ENCODE data around the gene REPIN1. TPM values are rescaled to one million over a fixed set of nuclear protein-coding genes. Genes with fewer than 3 reads are reported as not detected.

Gene REPIN1
- total and polyA plus RNA-seq, 9 of the 15 experiments (the other 6 are each of a cell fraction or from before 2014, with no cell fraction given) = 8.1 to 283 (median 94.3) TPM

DNA sequence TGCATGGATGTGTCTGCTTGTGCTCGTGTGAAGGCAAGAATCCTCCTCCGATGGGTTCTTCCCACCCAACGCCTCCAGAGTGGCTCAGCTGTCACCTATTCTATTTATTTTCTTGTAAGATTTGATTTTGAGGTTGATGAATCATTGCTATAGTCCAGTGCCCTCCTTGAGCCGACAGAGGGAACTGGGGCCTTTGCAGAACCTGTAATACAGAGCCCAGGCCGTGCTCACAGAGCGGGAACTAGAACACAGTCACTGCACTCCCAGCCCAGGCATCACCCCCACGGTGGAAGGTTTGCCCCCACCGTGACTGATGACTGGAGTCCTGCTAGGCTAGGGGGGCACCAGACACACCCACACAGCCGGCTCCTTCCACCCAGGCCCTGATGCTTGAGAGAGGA lies 29.2 kb upstream of the REPIN1 start:
- WGBS (ENCODE audit: insufficient coverage, low coverage, missing lambda C conversion rate) = 41% methylated on average over 9 of the region's 9 CpGs
- Histone ChIP-seq H3K27ac (ENCODE audit: extremely low read depth, low read depth, low read length) (no peak overlapping the region), H3K4me1 (replicated peaks in 1 of 2; ENCODE audit: control insufficient read depth in 2 of 2, insufficient read depth in 2 of 2, low read length in 2 of 2) (peaks cover 0 to 37% of the 10 kb centered on the region in 2 experiments; a peak in 3 of 5 replicates), H3K27me3 (ENCODE audit: control insufficient read depth in 2 of 2, insufficient read depth in 2 of 2, low read length in 2 of 2) (peaks cover 8 to 15% of the 10 kb centered on the region in 2 experiments; a peak in 4 of 5 replicates), H3K4me2 (ENCODE audit: insufficient read depth, low read length) (no peak overlapping the region), H2AFZ (ENCODE audit: low read depth, low read length) (no peak overlapping the region), H3K4me3 (no peak overlapping the region), H4K20me1 (replicated peaks; ENCODE audit: control insufficient read depth, insufficient read depth, low read length) (peaks cover 5% of the 10 kb centered on the region; the same call in 1 of the 2 replicates), H3K9ac (ENCODE audit: insufficient read depth in 1 of 2, low read depth in 2 of 2, low read length in 2 of 2) (peak overlapping the region in 1 of 2 experiments; percentile 27; a peak in 2 of 4 replicates), H3K79me2 (ENCODE audit: control insufficient read depth, insufficient read depth, low read length) (no peaks in the 10 kb centered on the region), H3K9me1 (ENCODE audit: control insufficient read depth, insufficient read depth, low read length) (peaks cover 6% of the 10 kb centered on the region), H3K36me3 (ENCODE audit: control insufficient read depth, insufficient read depth, low read length) (peaks cover 24% of the 10 kb centered on the region; the same call in 2 of the 3 replicates), H3K9me3 (replicated peaks; ENCODE audit: control insufficient read depth, insufficient read depth, low read depth, low read length) (no peaks in the 10 kb centered on the region)
- in situ Hi-C loops (cut with MboI) = no loop called here
- ChIA-PET POLR2A (interaction anchor here (0.7 to 1.2 kb wide), 4 partner anchors 10 to 29 kb away, joined by 3 to 7 read pairs (median 3); partner anchors contain the start of gene REPIN1), CTCF (ENCODE audit: low intra/inter-chr PET ratio) (no interaction called here)
- peak in 1 of 4 experiments; percentile 14 for DNase-seq (ENCODE audit: extremely low read depth in 1 of 4, low spot score in 3 of 4)
- ATAC-seq = no peak
- no peak for FAIRE-seq
- no peak for TF ChIP-seq PCBP2 (IDR thresholded peaks at IDR 0.05; ENCODE audit: low read depth, low read length, poor library complexity, severe bottlenecking)
- 0 out of 2 replicates have a peak, but pooled peaks have one; percentile 10 for TF ChIP-seq EGR1 (conservative IDR thresholded peaks at IDR 0.05)
- BruUV-seq (replicated peaks) = no TSS peak
- intact Hi-C loops (cut with micrococcal nuclease) = no loop called here

- Histone ChIP-seq H3K79me2 (ENCODE audit: control insufficient read depth, insufficient read depth, low read length) (no peaks in the 10 kb centered on the region), H3K9ac (ENCODE audit: insufficient read depth in 1 of 2, low read depth in 2 of 2, low read length in 2 of 2) (peak overlapping the region in 1 of 2 experiments; percentile 72; a peak in 2 of 4 replicates), H2AFZ (ENCODE audit: low read depth, low read length) (no peak overlapping the region), H3K9me3 (replicated peaks; ENCODE audit: control insufficient read depth, insufficient read depth, low read depth, low read length) (no peaks in the 10 kb centered on the region), H3K4me3 (no peak overlapping the region), H3K27me3 (ENCODE audit: control insufficient read depth in 2 of 2, insufficient read depth in 2 of 2, low read length in 2 of 2) (peaks cover 10 to 15% of the 10 kb centered on the region in 2 experiments; a peak in 4 of 5 replicates), H3K27ac (ENCODE audit: extremely low read depth, low read depth, low read length) (no peak overlapping the region), H3K36me3 (ENCODE audit: control insufficient read depth, insufficient read depth, low read length) (peaks cover 24% of the 10 kb centered on the region; the same call in 2 of the 3 replicates), H3K4me1 (replicated peaks in 1 of 2; ENCODE audit: control insufficient read depth in 2 of 2, insufficient read depth in 2 of 2, low read length in 2 of 2) (peaks cover 0 to 37% of the 10 kb centered on the region in 2 experiments; a peak in 3 of 5 replicates), H4K20me1 (replicated peaks; ENCODE audit: control insufficient read depth, insufficient read depth, low read length) (peaks cover 5% of the 10 kb centered on the region; the same call in 1 of the 2 replicates), H3K4me2 (ENCODE audit: insufficient read depth, low read length) (no peak overlapping the region), H3K9me1 (ENCODE audit: control insufficient read depth, insufficient read depth, low read length) (peaks cover 6% of the 10 kb centered on the region)
- ATAC-seq (peak; percentile 39), DNase-seq (ENCODE audit: extremely low read depth in 1 of 4, low spot score in 3 of 4) (peak in 2 of 4 experiments; percentile 59 to 61), FAIRE-seq (no peak)
- 39% methylated on average over 35 of the region's 39 CpGs for WGBS (ENCODE audit: insufficient coverage, low coverage, missing lambda C conversion rate)
- BruUV-seq (replicated peaks) = no TSS peak
- ChIA-PET POLR2A (interaction anchor here (0.7 to 1.2 kb wide), 4 partner anchors 11 to 28 kb away, joined by 3 to 7 read pairs (median 3); partner anchors contain the start of gene REPIN1), CTCF (ENCODE audit: low intra/inter-chr PET ratio) (no interaction called here)
- intact Hi-C loops (cut with micrococcal nuclease) = no loop called here
- in situ Hi-C loops (cut with MboI) = no loop called here
- peak; percentile 66; the same call in 1 of the 2 replicates for TF ChIP-seq ZBTB33 (CRISPR knock-in tag; IDR thresholded peaks at IDR 0.05)
- TF ChIP-seq ZNF507 (tag; conservative IDR thresholded peaks at IDR 0.05) = no peak
- TF ChIP-seq, protein P1, sequence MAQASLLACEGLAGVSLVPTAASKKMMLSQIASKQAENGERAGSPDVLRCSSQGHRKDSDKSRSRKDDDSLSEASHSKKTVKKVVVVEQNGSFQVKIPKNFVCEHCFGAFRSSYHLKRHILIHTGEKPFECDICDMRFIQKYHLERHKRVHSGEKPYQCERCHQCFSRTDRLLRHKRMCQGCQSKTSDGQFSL (CRISPR knock-in tag; IDR thresholded peaks at IDR 0.05) = 0 out of 2 replicates have a peak, but pooled peaks have one; percentile 27
- TF ChIP-seq, protein P1 (tag; IDR thresholded peaks at IDR 0.05) = no peak
- peak in 1 of 2 experiments; percentile 37 for TF ChIP-seq E2F6 (IDR thresholded peaks at IDR 0.05; ENCODE audit: borderline replicate concordance in 1 of 2, extremely low read depth in 1 of 2, insufficient read depth in 1 of 2, insufficient read length in 1 of 2, low read depth in 1 of 2, low read length in 1 of 2, poor library complexity in 1 of 2, severe bottlenecking in 1 of 2)
- TF ChIP-seq EGR1 (conservative IDR thresholded peaks at IDR 0.05) = peak; percentile 55
- 0 out of 2 replicates have a peak, but pooled peaks have one; percentile 48 for TF ChIP-seq CBFB (CRISPR knock-in tag; IDR thresholded peaks at IDR 0.05)
Observed at GRCh38 chr7:150340024-150340749, 28.4 kb upstream of the REPIN1 start.

Data from K562 (cell line).